Measurements from ENCODE around the gene SLC35D1.

Gene SLC35D1

GRCh38 chr1:67044631-67045270 lies 9.2 kb downstream of the SLC35D1 start:
- TF ChIP-seq TEAD4 (IDR thresholded peaks at IDR 0.05), result no peak
- TF ChIP-seq NFIC (IDR thresholded peaks at IDR 0.05), result no peak
- TF ChIP-seq USF1 (IDR thresholded peaks at IDR 0.05), result no peak
- no peak for TF ChIP-seq CEBPB (IDR thresholded peaks at IDR 0.05)
- no peak for TF ChIP-seq TAF1 (IDR thresholded peaks at IDR 0.05; ENCODE audit: low read depth)
- TF ChIP-seq YY1 (IDR thresholded peaks at IDR 0.05; ENCODE audit: low read depth), result no peak
- TF ChIP-seq EP300 (IDR thresholded peaks at IDR 0.05; ENCODE audit: borderline replicate concordance), result no peak
- no peak for TF ChIP-seq ZBTB7A (IDR thresholded peaks at IDR 0.05; ENCODE audit: low read depth)
- no peak for TF ChIP-seq RAD21 (IDR thresholded peaks at IDR 0.05; ENCODE audit: low read depth)
- no peak for TF ChIP-seq FOXM1 (IDR thresholded peaks at IDR 0.05; ENCODE audit: borderline replicate concordance, low read depth)
- TF ChIP-seq TCF12 (IDR thresholded peaks at IDR 0.05; ENCODE audit: low read depth), result no peak
- TF ChIP-seq EGR1 (IDR thresholded peaks at IDR 0.05), result no peak
- TF ChIP-seq, protein P1, sequence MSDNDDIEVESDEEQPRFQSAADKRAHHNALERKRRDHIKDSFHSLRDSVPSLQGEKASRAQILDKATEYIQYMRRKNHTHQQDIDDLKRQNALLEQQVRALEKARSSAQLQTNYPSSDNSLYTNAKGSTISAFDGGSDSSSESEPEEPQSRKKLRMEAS (IDR thresholded peaks at IDR 0.05), result no peak
- TF ChIP-seq CREB1 (IDR thresholded peaks at IDR 0.05; ENCODE audit: low read depth), result no peak
- TF ChIP-seq, protein P2, sequence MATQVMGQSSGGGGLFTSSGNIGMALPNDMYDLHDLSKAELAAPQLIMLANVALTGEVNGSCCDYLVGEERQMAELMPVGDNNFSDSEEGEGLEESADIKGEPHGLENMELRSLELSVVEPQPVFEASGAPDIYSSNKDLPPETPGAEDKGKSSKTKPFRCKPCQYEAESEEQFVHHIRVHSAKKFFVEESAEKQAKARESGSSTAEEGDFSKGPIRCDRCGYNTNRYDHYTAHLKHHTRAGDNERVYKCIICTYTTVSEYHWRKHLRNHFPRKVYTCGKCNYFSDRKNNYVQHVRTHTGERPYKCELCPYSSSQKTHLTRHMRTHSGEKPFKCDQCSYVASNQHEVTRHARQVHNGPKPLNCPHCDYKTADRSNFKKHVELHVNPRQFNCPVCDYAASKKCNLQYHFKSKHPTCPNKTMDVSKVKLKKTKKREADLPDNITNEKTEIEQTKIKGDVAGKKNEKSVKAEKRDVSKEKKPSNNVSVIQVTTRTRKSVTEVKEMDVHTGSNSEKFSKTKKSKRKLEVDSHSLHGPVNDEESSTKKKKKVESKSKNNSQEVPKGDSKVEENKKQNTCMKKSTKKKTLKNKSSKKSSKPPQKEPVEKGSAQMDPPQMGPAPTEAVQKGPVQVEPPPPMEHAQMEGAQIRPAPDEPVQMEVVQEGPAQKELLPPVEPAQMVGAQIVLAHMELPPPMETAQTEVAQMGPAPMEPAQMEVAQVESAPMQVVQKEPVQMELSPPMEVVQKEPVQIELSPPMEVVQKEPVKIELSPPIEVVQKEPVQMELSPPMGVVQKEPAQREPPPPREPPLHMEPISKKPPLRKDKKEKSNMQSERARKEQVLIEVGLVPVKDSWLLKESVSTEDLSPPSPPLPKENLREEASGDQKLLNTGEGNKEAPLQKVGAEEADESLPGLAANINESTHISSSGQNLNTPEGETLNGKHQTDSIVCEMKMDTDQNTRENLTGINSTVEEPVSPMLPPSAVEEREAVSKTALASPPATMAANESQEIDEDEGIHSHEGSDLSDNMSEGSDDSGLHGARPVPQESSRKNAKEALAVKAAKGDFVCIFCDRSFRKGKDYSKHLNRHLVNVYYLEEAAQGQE (IDR thresholded peaks at IDR 0.05; ENCODE audit: low read depth), result no peak

DNA sequence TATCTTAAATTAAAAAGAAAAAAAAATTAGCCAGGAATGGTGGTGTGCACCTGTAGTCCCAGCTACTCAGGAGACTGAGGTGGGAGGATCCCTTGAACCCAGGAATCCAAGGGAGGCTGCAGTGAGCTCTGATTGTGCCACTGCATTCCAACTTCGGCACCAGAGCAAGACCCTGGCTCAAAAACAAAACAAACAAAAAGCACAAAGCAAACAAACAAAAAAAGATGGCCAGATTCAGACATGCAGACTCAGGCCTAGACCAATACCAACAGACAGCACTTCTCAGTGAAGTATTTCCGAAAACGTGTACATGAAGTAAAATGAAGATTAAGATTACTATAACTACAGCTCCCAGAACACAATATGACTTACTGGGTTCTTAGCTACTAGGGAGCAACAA lies 10.6 kb downstream of the SLC35D1 start:
- TF ChIP-seq, protein P2 (IDR thresholded peaks at IDR 0.05; ENCODE audit: low read depth), result no peak

DNA sequence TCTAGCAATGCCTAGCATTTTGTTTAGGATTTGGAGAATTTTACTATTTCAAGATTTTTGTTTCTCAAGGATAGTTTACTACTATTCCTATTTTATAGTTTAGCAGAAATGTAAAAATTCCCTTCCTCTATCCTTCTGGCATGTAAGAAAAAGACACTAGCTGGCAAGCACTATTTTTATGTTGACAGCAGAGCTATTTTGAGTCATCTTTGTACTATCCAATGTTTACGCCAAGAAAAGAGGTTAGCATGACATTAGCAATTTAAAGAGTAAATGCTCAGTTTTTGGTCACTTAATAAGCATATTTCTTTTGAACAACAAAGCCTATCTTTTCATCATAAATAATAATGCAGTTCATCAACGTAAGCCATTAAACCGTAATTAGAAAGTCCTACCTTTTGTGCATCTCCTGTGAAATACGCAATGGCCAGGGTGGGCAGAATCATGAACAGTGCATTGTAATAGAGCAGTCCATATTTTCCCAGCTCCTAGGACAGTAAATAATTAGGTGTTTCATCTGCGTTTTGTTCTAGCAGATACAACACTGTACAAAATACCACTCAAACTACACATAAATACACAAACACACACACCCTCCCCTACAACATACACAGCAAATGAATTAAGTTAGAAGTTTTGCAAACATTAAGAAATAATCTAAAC lies 12.0 kb downstream of the SLC35D1 start:
- no peak for TF ChIP-seq CREB1 (IDR thresholded peaks at IDR 0.05; ENCODE audit: low read depth)
- no peak for TF ChIP-seq EP300 (IDR thresholded peaks at IDR 0.05; ENCODE audit: borderline replicate concordance)

DNA sequence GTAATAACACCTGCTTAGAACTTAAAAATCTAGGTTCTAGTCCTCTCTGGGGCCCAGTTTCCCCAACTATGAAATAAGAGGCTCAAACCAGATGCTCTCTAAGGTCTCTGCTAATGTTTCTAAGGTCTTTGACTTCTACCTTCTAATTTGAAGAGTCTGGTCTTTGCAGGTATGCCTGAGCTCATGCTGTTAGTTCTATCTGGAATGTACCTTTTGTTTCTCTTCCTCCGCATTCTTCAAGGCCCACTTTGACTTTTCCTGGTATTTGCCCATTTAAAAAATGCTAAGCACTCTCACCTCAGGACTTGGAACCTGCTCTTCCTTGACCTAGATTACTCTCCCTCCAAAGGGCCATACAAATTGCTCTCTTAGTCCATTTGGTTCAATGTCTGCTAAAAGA lies 13.5 kb downstream of the SLC35D1 start:
- TF ChIP-seq TAF1 (IDR thresholded peaks at IDR 0.05; ENCODE audit: low read depth) (no peak), CREB1 (IDR thresholded peaks at IDR 0.05; ENCODE audit: low read depth) (no peak), TEAD4 (IDR thresholded peaks at IDR 0.05) (no peak), USF1 (IDR thresholded peaks at IDR 0.05) (no peak), TCF12 (IDR thresholded peaks at IDR 0.05; ENCODE audit: low read depth) (no peak), NFIC (IDR thresholded peaks at IDR 0.05) (no peak), ZBTB7A (IDR thresholded peaks at IDR 0.05; ENCODE audit: low read depth) (no peak), CEBPB (IDR thresholded peaks at IDR 0.05) (no peak), FOXM1 (IDR thresholded peaks at IDR 0.05; ENCODE audit: borderline replicate concordance, low read depth) (no peak), EP300 (IDR thresholded peaks at IDR 0.05; ENCODE audit: borderline replicate concordance) (no peak), EGR1 (IDR thresholded peaks at IDR 0.05) (no peak), YY1 (IDR thresholded peaks at IDR 0.05; ENCODE audit: low read depth) (no peak), RAD21 (IDR thresholded peaks at IDR 0.05; ENCODE audit: low read depth) (no peak)
- TF ChIP-seq, protein P1 (IDR thresholded peaks at IDR 0.05), result no peak
- TF ChIP-seq, protein P2 (IDR thresholded peaks at IDR 0.05; ENCODE audit: low read depth), result no peak

All from Ishikawa (cell line).